BJ (cell line): Measurements from ENCODE around the gene GOLGA5. TPM values are rescaled to one million over a fixed set of nuclear protein-coding genes. Genes with fewer than 3 reads are reported as not detected.

Source experiments
- CTCF ChIA-PET: fragments of 350-600 bp; formaldehyde crosslinking; extraction: SDS; loops from one replicate; lab custom pipeline; 2021; ENCODE audit warnings: antibody characterized with exemption, inconsistent platforms; lab: Yijun Ruan, JAX
- POLR2A ChIA-PET: fragments of 300-600 bp; sonication (Branson Sonifier 250); formaldehyde crosslinking; extraction: SDS; loops from one replicate; lab custom pipeline; 2021; ENCODE audit warnings: antibody characterized with exemption; lab: Charles Lee
- DNase-seq: peaks from one replicate; pipeline ENCODE4 v3.0.0-alpha.2; 2011; ENCODE audit warnings: low read depth
- H3K27me3 ChIP-seq: 2 replicates; pipeline ENCODE4 v1.6.0; 2011; ENCODE audit warnings: low read length; ENCODE audit not compliant: control insufficient read depth, insufficient read depth
- H3K36me3 ChIP-seq: 2 replicates; pipeline ENCODE4 v1.5.1; 2011; ENCODE audit warnings: low read length; ENCODE audit not compliant: control insufficient read depth, insufficient read depth
- H3K4me3 ChIP-seq: 2 replicates; pipeline ENCODE4 v1.5.1; 2011; ENCODE audit warnings: low read depth, mild to moderate bottlenecking, control low read depth, low read length
- CTCF ChIP-seq: IDR thresholded peaks from 2 replicates; pipeline ENCODE4 v1.5.1; 2011; ENCODE audit warnings: low read depth, mild to moderate bottlenecking, control low read depth, inconsistent platforms, low read length, moderate library complexity; ENCODE audit not compliant: insufficient read depth
- polyA plus RNA-seq: library from polyadenylated mRNA; depleted of rRNA; stranded (reverse); fragments of >200 nt; gene quantifications from 2 replicates; pipeline ENCODE4 v1.2.3, GENCODE V29; 2011

GOLGA5 gene
- polyA plus RNA-seq, 1 experiment: 29.7 TPM

- Histone ChIP-seq H3K4me3 (no peak overlapping the region), H3K36me3 (no peaks in the 10 kb centered on the region), H3K27me3 (no peaks in the 10 kb centered on the region; the same call in 1 of the 2 replicates)
- no peak for TF ChIP-seq CTCF
- CTCF ChIA-PET: no interaction called here
- POLR2A ChIA-PET: no interaction called here
- no peak for DNase-seq
These were observed 69.4 kb downstream of the GOLGA5 start for GRCh38 chr14:92863286-92864080.

GRCh38 chr14:92865674-92866073 lies 71.6 kb downstream of the GOLGA5 start:
- TF ChIP-seq CTCF: no peak
- Histone ChIP-seq H3K36me3 (no peaks in the 10 kb centered on the region), H3K27me3 (no peaks in the 10 kb centered on the region; the same call in 1 of the 2 replicates), H3K4me3 (no peak overlapping the region)
- ChIA-PET CTCF (no interaction called here), POLR2A (no interaction called here)
- DNase-seq: no peak

- Histone ChIP-seq H3K27me3 (no peaks in the 10 kb centered on the region; the same call in 1 of the 2 replicates), H3K36me3 (no peaks in the 10 kb centered on the region), H3K4me3 (no peak overlapping the region)
- ChIA-PET POLR2A (no interaction called here), CTCF (no interaction called here)
- DNase-seq: no peak
- TF ChIP-seq CTCF: no peak
These were observed 72.2 kb downstream of the GOLGA5 start for GRCh38 chr14:92866181-92866752.

GRCh38 chr14:92866901-92867865 lies 73.1 kb downstream of the GOLGA5 start:
- ChIA-PET POLR2A (no interaction called here), CTCF (no interaction called here)
- no peak overlapping the region for H3K4me3 ChIP-seq
- H3K36me3 ChIP-seq: no peaks in the 10 kb centered on the region
- H3K27me3 ChIP-seq: no peaks in the 10 kb centered on the region; the same call in 1 of the 2 replicates
- DNase-seq: no peak
- no peak for TF ChIP-seq CTCF
